ENCODE measurements around the gene SUN2. TPM values are rescaled to one million over a fixed set of nuclear protein-coding genes. Genes with fewer than 3 reads are reported as not detected.

Gene SUN2
- total RNA-seq, 2 experiments from 2014 or later, result 87.2 to 102 TPM

DNA sequence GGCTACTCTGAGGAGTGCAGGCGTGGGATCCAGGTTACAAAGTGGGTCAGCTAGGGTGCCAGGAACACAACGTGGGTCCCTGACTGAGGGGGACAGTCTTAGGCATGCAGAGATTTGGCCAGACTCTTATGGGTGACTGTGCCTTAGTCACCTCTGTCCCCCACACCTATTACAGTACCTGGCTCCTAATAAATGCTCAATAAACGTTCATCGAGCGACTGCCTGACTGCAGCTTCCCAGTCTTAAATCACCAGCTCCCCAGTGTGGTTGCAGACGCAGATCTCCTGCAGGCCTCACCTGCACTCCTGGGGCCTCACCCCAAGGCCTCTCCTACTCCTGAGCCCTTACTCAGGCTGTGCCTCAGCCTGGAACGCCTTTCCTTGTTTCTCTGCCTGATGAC lies 3.2 kb upstream of the SUN2 start:
- ATAC-seq (no peak), DNase-seq (no peak)
- Mint-ChIP-seq H3K36me3 (ENCODE audit: low read depth) (peaks cover 5% of the 10 kb centered on the region), H3K9me3 (ENCODE audit: low read depth) (no peaks in the 10 kb centered on the region), H3K27ac (no peak overlapping the region), H3K27me3 (no peaks in the 10 kb centered on the region), H3K4me3 (no peak overlapping the region), H3K4me1 (peaks cover 31% of the 10 kb centered on the region)
- intact Hi-C loops (cut with DNase I, micrococcal nuclease), result loop anchor here (5.0 to 10.0 kb wide), 8 partner anchors 33 to 1084 kb away; partner anchors contain the start of genes APOBEC3C (in 1 of the 2), CBX7 (in 1 of the 2), DNAL4 (in 1 of the 2) and LGALS1 (in 1 of the 2)
- ChIA-PET CTCF (interaction anchor here (0.6 to 3.0 kb wide), 7 partner anchors 8 to 355 kb away, joined by 3 to 22 read pairs (median 4); no protein-coding TSS in a partner anchor), POLR2A (no interaction called here)

DNA sequence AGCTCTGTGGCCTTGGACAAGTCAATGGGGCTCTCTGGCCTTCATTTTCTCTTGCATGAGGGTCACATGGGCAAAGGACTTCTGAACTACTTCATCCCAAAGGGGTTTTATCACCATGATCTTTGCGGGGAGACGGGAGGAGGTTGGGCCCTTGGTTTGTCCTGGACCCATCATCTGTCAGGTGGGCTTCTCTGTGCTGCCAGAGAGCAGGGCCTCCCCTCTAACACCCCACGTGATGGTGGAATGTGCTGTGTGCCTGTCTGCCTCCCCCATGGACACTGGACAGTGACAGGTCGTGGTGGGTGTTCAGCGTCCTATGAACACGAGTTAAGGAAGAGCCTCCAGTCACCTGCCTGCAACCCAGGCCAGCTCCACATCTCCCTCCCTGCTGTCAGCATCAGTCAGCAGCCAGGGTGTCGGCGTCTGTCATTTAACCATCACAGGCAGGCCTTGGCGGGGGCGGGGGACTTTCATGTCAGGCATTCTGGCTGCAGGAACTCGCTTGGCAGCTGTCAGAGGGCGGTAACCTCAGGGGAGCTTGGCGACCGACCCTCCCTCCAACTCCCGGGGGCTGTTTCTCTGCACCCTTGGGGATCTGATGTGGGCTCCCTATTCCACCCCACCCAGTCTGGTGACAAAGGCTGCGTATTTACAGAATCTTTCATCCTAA lies 2.6 kb upstream of the SUN2 start:
- ChIA-PET POLR2A (no interaction called here), CTCF (interaction anchor here (0.6 to 3.0 kb wide), 6 partner anchors 9 to 223 kb away, joined by 3 to 22 read pairs (median 4); no protein-coding TSS in a partner anchor)
- H3K9me3 Mint-ChIP-seq (ENCODE audit: low read depth), result no peaks in the 10 kb centered on the region
- DNase-seq (peak; percentile 91), ATAC-seq (peak; percentile 49)
- peak overlapping the region; percentile 55 for H3K27ac Mint-ChIP-seq
- peak overlapping the region; percentile 35 for H3K4me3 Mint-ChIP-seq
- peaks cover 37% of the 10 kb centered on the region for H3K4me1 Mint-ChIP-seq
- intact Hi-C loops (cut with DNase I, micrococcal nuclease), result loop anchor here (5.0 to 10.0 kb wide), 8 partner anchors 34 to 1084 kb away; partner anchors contain the start of genes APOBEC3C (in 1 of the 2), CBX7 (in 1 of the 2), DNAL4 (in 1 of the 2) and LGALS1 (in 1 of the 2)
- H3K27me3 Mint-ChIP-seq, result no peaks in the 10 kb centered on the region
- H3K36me3 Mint-ChIP-seq (ENCODE audit: low read depth), result peaks cover 11% of the 10 kb centered on the region

DNA sequence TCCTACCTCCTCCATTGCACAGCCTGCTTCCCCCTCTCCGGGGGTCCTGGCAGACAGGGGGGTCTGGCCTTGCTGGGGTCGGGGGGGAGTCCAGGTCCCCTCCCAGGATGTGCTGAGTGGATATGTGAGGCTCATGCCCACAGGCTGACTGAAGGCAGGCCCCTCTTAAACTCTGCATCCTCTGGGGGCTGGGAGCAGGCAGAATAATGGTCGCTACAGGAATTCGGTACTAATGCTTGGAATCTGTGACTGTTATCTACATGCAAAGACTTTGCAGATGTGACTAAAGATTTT lies 1.6 kb upstream of the SUN2 start:
- peaks cover 44% of the 10 kb centered on the region for H3K4me1 Mint-ChIP-seq
- intact Hi-C loops (cut with DNase I, micrococcal nuclease), result loop anchor here (2.0 to 10.0 kb wide), 12 partner anchors 35 to 1083 kb away; partner anchors contain the start of genes APOBEC3C (in 1 of the 2), CBX7 (in 1 of the 2), DMC1 (in 1 of the 2) and DNAL4 (in 1 of the 2)
- no peak for DNase-seq
- no peak for ATAC-seq
- POLR2A ChIA-PET, result no interaction called here
- CTCF ChIA-PET, result interaction anchor here (3.0 kb wide), 1 partner anchor 12 kb away, joined by 22 read pairs; no protein-coding TSS in a partner anchor
- H3K9me3 Mint-ChIP-seq (ENCODE audit: low read depth), result no peaks in the 10 kb centered on the region
- peak overlapping the region; percentile 83 for H3K4me3 Mint-ChIP-seq
- peak overlapping the region; percentile 87 for H3K27ac Mint-ChIP-seq
- peaks cover 18% of the 10 kb centered on the region for H3K36me3 Mint-ChIP-seq (ENCODE audit: low read depth)
- no peaks in the 10 kb centered on the region for H3K27me3 Mint-ChIP-seq

DNA sequence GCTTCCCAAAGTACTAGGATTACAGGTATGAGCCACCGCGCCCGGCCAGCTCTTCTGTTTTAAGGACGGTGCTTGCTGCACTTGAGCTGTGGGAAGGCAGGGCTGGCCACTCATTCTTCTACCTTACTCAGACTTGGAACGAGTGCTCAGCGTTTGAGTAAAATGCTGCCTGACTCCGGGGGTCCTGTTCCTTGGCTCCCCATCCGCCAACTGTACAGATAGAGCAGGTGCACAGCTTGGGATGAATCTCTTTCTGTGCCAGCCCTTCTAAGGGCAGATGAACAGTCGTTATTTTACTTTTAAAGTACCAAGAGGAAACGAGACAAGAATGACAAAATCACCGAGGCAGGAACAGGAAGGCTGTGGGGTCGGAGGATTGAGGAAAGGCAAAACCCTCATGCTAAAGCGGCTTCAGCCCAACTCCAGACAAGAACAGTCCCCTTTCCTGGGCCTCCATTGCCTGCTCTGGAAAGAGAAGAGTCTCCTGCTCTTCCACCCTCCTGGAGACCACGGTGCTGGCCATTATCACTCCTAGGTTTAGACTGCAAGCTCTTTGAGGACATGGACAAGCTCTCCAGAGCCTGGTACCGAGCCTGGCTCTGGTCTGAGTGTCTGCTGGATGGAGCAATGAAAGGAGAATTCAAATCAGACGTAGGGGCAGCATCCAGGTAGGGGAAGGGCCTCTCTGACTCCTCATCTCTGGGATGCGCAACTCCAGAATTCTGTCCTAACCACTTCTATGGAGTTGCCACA lies 1.1 kb upstream of the SUN2 start:
- peak overlapping the region; percentile 83 for H3K4me3 Mint-ChIP-seq
- POLR2A ChIA-PET, result interaction anchor here (1.2 kb wide), 1 partner anchor 10 kb away, joined by 3 read pairs; no protein-coding TSS in a partner anchor
- H3K27ac Mint-ChIP-seq, result peak overlapping the region; percentile 87
- H3K27me3 Mint-ChIP-seq, result no peaks in the 10 kb centered on the region
- CTCF ChIA-PET, result interaction anchor here (0.8 to 1.4 kb wide), 3 partner anchors 11 to 114 kb away, joined by 3 to 5 read pairs (median 3); no protein-coding TSS in a partner anchor
- H3K4me1 Mint-ChIP-seq, result peaks cover 49% of the 10 kb centered on the region
- intact Hi-C loops (cut with DNase I, micrococcal nuclease), result loop anchor here (1.0 to 10.0 kb wide), 15 partner anchors 35 to 1082 kb away; partner anchors contain the start of genes DNAL4 (in 2 of the 2), GTPBP1 (in 2 of the 2), APOBEC3C (in 1 of the 2) and CBX6 (in 1 of the 2)
- H3K36me3 Mint-ChIP-seq (ENCODE audit: low read depth), result peaks cover 23% of the 10 kb centered on the region
- H3K9me3 Mint-ChIP-seq (ENCODE audit: low read depth), result no peaks in the 10 kb centered on the region
- DNase-seq, result peak; percentile 68
- peak; percentile 9 for ATAC-seq

DNA sequence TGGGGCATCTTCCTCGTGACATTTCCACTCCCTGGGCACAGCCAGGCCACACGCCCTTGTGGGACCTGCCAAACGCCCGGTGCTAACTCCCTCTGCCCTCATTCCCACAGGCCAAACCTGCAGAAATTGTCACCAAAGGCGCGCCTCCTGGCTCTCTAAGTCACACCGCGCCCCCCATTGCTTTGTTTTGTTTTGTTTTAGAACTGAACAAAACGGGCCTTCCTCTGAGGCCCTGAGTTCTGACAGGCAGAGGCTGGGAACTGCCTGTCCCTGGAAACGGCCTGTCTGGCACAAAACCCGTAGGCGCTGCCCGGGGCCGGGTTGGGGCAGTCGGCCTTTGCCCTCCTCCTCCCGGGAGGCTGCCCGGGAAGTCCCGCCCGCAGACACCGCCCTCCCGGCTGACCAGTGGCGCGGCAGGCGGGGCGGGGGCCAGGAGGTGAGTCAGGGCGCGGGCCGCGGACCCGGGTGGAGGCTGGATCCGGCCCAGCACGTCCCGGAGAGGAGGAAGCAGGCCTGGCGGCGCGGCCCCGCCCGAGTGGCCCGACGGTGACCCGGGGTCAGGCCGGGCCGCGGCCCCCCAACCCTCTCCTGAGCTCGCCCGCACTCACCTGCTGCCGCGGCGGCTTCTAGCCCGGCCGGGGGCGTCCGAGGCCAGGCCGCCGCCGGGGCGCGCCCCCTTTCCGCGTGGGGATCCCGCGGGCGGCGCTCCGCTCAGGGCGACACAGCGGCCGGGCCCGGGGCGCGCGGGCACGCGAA lies 465 bp downstream of the SUN2 start:
- no peaks in the 10 kb centered on the region for H3K9me3 Mint-ChIP-seq (ENCODE audit: low read depth)
- DNase-seq (peak; percentile 77), ATAC-seq (peak; percentile 6)
- H3K36me3 Mint-ChIP-seq (ENCODE audit: low read depth), result peaks cover 37% of the 10 kb centered on the region
- H3K4me1 Mint-ChIP-seq, result peaks cover 63% of the 10 kb centered on the region
- CTCF ChIA-PET, result interaction anchor here (1.4 kb wide), 1 partner anchor 115 kb away, joined by 5 read pairs; no protein-coding TSS in a partner anchor
- peak overlapping the region; percentile 94 for H3K27ac Mint-ChIP-seq
- POLR2A ChIA-PET, result interaction anchor here (1.2 kb wide), 2 partner anchors 8 to 49 kb away, joined by 3 to 4 read pairs; no protein-coding TSS in a partner anchor
- intact Hi-C loops (cut with DNase I, micrococcal nuclease), result loop anchor here (1.0 to 10.0 kb wide), 11 partner anchors 37 to 1081 kb away; partner anchors contain the start of genes APOBEC3C (in 1 of the 2), CBX7 (in 1 of the 2), CBY1 (in 1 of the 2) and DNAL4 (in 1 of the 2)
- H3K4me3 Mint-ChIP-seq, result peak overlapping the region; percentile 92
- H3K27me3 Mint-ChIP-seq, result no peaks in the 10 kb centered on the region

DNA sequence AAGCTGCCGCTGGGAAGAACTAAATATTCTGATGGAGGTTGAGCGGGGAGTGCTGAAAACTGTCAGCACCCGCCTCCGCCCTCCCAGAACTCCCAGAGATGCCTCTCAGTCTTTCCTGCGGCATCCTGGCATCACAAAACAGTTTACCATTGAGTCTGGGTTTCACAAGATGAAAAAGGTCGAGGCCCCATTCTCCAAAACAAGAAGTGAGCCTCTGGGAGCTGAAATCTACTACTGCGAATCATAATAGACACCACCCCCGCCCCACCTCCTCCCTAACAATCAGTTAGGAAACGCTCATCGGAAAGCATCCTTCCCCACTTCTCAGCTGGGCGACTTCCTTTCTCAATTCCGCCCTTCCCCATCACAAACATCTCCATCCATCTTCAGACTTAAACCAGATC lies 1.0 kb downstream of the SUN2 start:
- POLR2A ChIA-PET, result interaction anchor here (0.8 to 1.2 kb wide), 3 partner anchors 15 to 359 kb away, joined by 3 to 4 read pairs (median 3); no protein-coding TSS in a partner anchor
- CTCF ChIA-PET, result interaction anchor here (0.7 kb wide), 1 partner anchor 1271 kb away, joined by 4 read pairs; no protein-coding TSS in a partner anchor
- peak overlapping the region; percentile 92 for H3K4me3 Mint-ChIP-seq
- H3K9me3 Mint-ChIP-seq (ENCODE audit: low read depth), result no peaks in the 10 kb centered on the region
- intact Hi-C loops (cut with DNase I, micrococcal nuclease), result loop anchor here (1.0 to 10.0 kb wide), 11 partner anchors 38 to 1080 kb away; partner anchors contain the start of genes APOBEC3C (in 1 of the 2), CBX7 (in 1 of the 2), CBY1 (in 1 of the 2) and DNAL4 (in 1 of the 2)
- ATAC-seq (no peak), DNase-seq (peak; percentile 76)
- H3K36me3 Mint-ChIP-seq (ENCODE audit: low read depth), result peaks cover 43% of the 10 kb centered on the region
- H3K27me3 Mint-ChIP-seq, result no peaks in the 10 kb centered on the region
- H3K27ac Mint-ChIP-seq, result peak overlapping the region; percentile 94
- H3K4me1 Mint-ChIP-seq, result peaks cover 69% of the 10 kb centered on the region

DNA sequence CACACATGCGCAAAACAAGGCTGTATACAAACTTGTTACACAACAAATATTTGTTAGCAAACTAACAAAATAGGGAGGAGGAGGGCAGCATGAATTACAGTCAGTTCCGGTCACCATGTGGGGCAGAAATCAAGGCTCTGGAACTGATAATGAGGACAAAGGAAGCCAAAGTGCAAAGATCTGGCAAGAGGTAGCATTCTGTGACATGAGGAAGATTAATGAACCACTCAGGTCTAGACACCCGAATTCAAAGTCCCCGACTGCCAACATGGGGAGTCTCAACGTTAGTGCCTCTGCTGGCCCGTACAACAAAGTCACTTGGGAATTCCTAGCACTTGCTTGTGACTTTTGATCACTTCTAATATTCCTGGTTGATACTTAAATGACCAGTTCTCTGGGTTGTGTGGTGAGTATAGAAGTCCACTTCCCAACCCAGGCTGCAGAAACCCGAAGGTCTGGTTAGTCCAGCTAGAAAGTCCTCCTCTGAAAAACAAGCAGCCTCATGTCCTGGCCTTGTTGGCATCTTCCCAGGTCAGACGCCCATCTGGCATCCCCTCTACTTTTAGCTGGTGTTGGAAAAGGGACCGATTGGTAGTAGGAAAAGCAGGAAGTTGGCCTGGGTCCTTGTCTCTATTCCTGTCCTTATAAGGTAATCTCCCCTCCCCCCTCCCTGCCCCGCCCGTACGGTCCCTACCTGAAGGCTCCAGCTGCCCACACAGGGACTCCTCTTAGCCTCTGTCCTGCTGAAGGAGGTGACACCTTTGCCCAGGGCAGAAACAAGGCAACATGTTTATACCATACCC lies 1.6 kb downstream of the SUN2 start:
- peak; percentile 59 for DNase-seq
- intact Hi-C loops (cut with DNase I, micrococcal nuclease), result loop anchor here in 1 of 2 experiments (2.0 to 10.0 kb wide), 3 partner anchors 565 to 1079 kb away; partner anchors contain the start of genes LGALS1, PICK1 and RPL3
- Mint-ChIP-seq H3K9me3 (ENCODE audit: low read depth) (no peaks in the 10 kb centered on the region), H3K36me3 (ENCODE audit: low read depth) (peaks cover 49% of the 10 kb centered on the region), H3K27me3 (no peaks in the 10 kb centered on the region), H3K4me1 (peaks cover 72% of the 10 kb centered on the region), H3K4me3 (peak overlapping the region; percentile 92), H3K27ac (peak overlapping the region; percentile 94)
- no peak for ATAC-seq
- CTCF ChIA-PET, result interaction anchor here (0.7 to 0.9 kb wide), 2 partner anchors 29 to 1270 kb away, joined by 3 to 4 read pairs; no protein-coding TSS in a partner anchor
- POLR2A ChIA-PET, result interaction anchor here (0.8 to 2.6 kb wide), 4 partner anchors 15 to 359 kb away, joined by 3 to 6 read pairs (median 4); partner anchors contain the start of gene TOMM22

DNA sequence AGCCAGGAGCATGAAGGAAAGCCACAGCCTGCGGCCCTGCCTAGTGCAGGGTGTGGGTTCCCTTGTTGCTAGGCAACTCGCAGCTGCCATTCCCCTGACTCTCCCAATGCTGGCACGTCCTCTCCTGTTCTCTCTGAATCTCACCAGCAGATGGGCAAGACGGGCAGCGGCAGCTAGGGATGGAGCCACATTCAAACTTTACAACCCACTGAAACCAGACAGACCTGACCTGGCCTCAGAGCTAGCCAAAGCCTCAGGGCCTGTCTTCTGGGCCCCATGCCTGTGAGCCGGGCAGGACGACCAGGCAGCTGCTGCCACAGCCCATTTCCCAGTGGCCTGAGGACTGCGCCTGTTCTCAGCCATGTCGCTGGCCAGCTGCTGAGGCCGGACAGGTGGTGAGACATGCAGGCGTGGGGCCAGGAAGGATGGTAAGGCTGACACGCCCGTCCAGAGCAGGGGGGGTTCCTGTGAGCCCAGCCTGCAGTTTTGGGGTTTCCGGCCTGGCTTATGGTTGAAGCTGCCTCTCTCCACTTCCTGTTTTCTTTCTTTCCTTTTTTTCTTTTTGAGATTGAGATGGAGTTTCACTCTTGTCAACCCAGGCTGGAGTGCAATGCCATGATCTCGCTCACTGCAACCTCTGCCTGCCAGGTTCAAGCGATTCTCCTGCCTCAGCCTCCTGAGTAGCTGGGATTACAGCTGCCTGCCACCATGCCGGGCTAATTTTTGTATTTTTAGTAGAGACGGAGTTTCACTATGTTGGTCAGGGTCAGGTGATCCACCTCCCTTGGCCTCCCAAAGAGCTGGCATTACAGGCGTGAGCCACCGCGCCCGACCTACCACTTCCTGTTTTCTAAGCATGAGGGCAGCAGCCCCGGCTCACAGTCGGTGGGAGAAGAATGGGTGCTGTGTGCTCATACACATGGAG lies 4.1 kb downstream of the SUN2 start:
- intact Hi-C loops (cut with DNase I, micrococcal nuclease), result loop anchor here in 1 of 2 experiments (1.0 to 10.0 kb wide), 3 partner anchors 46 to 1077 kb away; partner anchors contain the start of genes GTPBP1, LGALS1 and PICK1
- Mint-ChIP-seq H3K4me1 (peaks cover 49% of the 10 kb centered on the region), H3K27me3 (no peaks in the 10 kb centered on the region)

More for the DNA sequence above, 4.1 kb downstream of the SUN2 start:
- CTCF ChIA-PET, result interaction anchor here (0.6 to 2.8 kb wide), 8 partner anchors 9 to 478 kb away, joined by 3 to 12 read pairs (median 4); no protein-coding TSS in a partner anchor
- no peaks in the 10 kb centered on the region for H3K9me3 Mint-ChIP-seq (ENCODE audit: low read depth)
- peaks cover 62% of the 10 kb centered on the region for H3K36me3 Mint-ChIP-seq (ENCODE audit: low read depth)
- DNase-seq, result peak; percentile 81
- ATAC-seq, result peak; percentile 30
- POLR2A ChIA-PET, result interaction anchor here (0.6 to 2.6 kb wide), 8 partner anchors 9 to 335 kb away, joined by 3 to 10 read pairs (median 3); partner anchors contain the start of genes GTPBP1 and TOMM22
- peak overlapping the region; percentile 96 for H3K27ac Mint-ChIP-seq
- peak overlapping the region; percentile 92 for H3K4me3 Mint-ChIP-seq

All from activated CD4-positive, alpha-beta T cell treated with anti-CD3 and anti-CD28 coated beads for 36 hours (primary cell).